Testis (tissue), 3 donors: Measurements from ENCODE around the gene MAPK1IP1L. TPM values are rescaled to one million over a fixed set of nuclear protein-coding genes. Genes with fewer than 3 reads are reported as not detected.

Source experiments
- DNase-seq: peaks from one replicate; pipeline ENCODE4 v3.0.0-alpha.2; 2019
- H3K27ac ChIP-seq, 2 donors: fragments of 200-600 bp; sonication (generic); one replicate each; pipeline ENCODE4 v1.5.1; 2019
- H3K27me3 ChIP-seq: fragments of 200-600 bp; sonication (generic); one replicate; pipeline ENCODE4 v1.5.1; 2019
- H3K36me3 ChIP-seq: fragments of 200-600 bp; sonication (generic); one replicate; pipeline ENCODE4 v1.5.1; 2017; ENCODE audit warnings: low read depth; ENCODE audit errors: missing control alignments
- H3K4me1 ChIP-seq: fragments of 200-600 bp; sonication (generic); one replicate; pipeline ENCODE4 v1.5.1; 2019
- H3K4me3 ChIP-seq, 2 donors: fragments of 200-600 bp; sonication (generic); one replicate each; pipeline ENCODE4 v1.5.1; 2017 to 2019
- H3K9me3 ChIP-seq: fragments of 200-600 bp; sonication (generic); one replicate; pipeline ENCODE4 v1.5.1; 2017
- CTCF ChIP-seq, 3 experiments: fragments of 450-650 bp in 2 of 3; fragments of 200-600 bp in 1 of 3; sonication (generic) in 1 of 3; IDR thresholded peaks; one replicate each; pipeline ENCODE4 v1.5.1; 2016 to 2019; ENCODE audit warnings: antibody characterized with exemption in 3 of 3, mild to moderate bottlenecking in 2 of 3, moderate library complexity in 1 of 3
- POLR2A ChIP-seq: fragments of 450-650 bp; IDR thresholded peaks from one replicate; pipeline ENCODE4 v1.6.1; 2017; ENCODE audit warnings: antibody characterized with exemption, mild to moderate bottlenecking, moderate library complexity
- WGBS, 2 donors: methylation state at CpG; one replicate each; pipeline ENCODE4 v1.1.5; 2018; 5-methylcytosine and 5-hydroxymethylcytosine counted together
- intact Hi-C: fragments of 100-400 bp; cut with DNase I; formaldehyde crosslinking; loops from one replicate; pipeline ENCODE4 v1.15.1; 2023; ENCODE audit warnings: low total_unique reads
- polyA plus RNA-seq: library from polyadenylated mRNA; stranded (reverse); fragments of 350-450 nt; fragmentation: Illumina TruSeq; extraction: RNeasy Lipid Tissue Mini Kit (QIAGEN cat#74804); gene quantifications from one replicate; pipeline ENCODE4 v1.2.3, GENCODE V29; 2014; ENCODE audit warnings: low read depth, low replicate concordance; ENCODE audit not compliant: insufficient read depth
- total RNA-seq, 2 donors: library from RNA; depleted of rRNA; stranded (reverse); fragments of >200 nt; gene quantifications; one replicate each; pipeline ENCODE4 v1.2.3, GENCODE V29; 2016

MAPK1IP1L gene
- total and polyA plus RNA-seq, 3 donors from 2014 or later, result 87.0 to 146 (median 105) TPM

GRCh38 chr14:55103005-55103640, 51.7 kb downstream of the MAPK1IP1L start:
- H3K4me3 ChIP-seq, result no peak overlapping the region
- H3K9me3 ChIP-seq, result no peaks in the 10 kb centered on the region
- intact Hi-C loops, result no loop called here
- TF ChIP-seq CTCF (IDR thresholded peaks at IDR 0.05) (no peak), POLR2A (no peak)
- 29 to 30% methylated on average over 7 to 13 of the region's 13 CpGs for WGBS, 2 donors
- H3K4me1 ChIP-seq, result peaks cover 55% of the 10 kb centered on the region
- H3K27me3 ChIP-seq, result no peaks in the 10 kb centered on the region
- peak overlapping the region; percentile 87 to 97 for H3K27ac ChIP-seq
- no peaks in the 10 kb centered on the region for H3K36me3 ChIP-seq
- DNase-seq, result peak; percentile 78

- peak overlapping the region; percentile 87 to 97 for H3K27ac ChIP-seq
- intact Hi-C loops, result no loop called here
- no peaks in the 10 kb centered on the region for H3K36me3 ChIP-seq
- no peak overlapping the region for H3K4me3 ChIP-seq
- WGBS, 2 donors, result 92 to 94% methylated on average over 6 of the region's 6 CpGs
- H3K9me3 ChIP-seq, result no peaks in the 10 kb centered on the region
- DNase-seq, result no peak
- TF ChIP-seq CTCF (IDR thresholded peaks at IDR 0.05) (no peak), POLR2A (no peak)
- H3K4me1 ChIP-seq, result peaks cover 59% of the 10 kb centered on the region
- H3K27me3 ChIP-seq, result no peaks in the 10 kb centered on the region
Measured at GRCh38 chr14:55103971-55104954, 52.8 kb downstream of the MAPK1IP1L start.

- H3K4me1 ChIP-seq, result peaks cover 52% of the 10 kb centered on the region
- H3K27ac ChIP-seq, result peak overlapping the region; percentile 47 to 97
Measured at GRCh38 chr14:55105991-55106390, 54.5 kb downstream of the MAPK1IP1L start.

GRCh38 chr14:55107766-55108554, 56.5 kb downstream of the MAPK1IP1L start:
- intact Hi-C loops, result no loop called here
- no peaks in the 10 kb centered on the region for H3K9me3 ChIP-seq
- peaks cover 33% of the 10 kb centered on the region for H3K4me1 ChIP-seq
- no peaks in the 10 kb centered on the region for H3K36me3 ChIP-seq
- peak; percentile 94 for DNase-seq
- no peak overlapping the region for H3K4me3 ChIP-seq
- no peaks in the 10 kb centered on the region for H3K27me3 ChIP-seq
- peak overlapping the region; percentile 91 to 97 for H3K27ac ChIP-seq
- TF ChIP-seq CTCF (IDR thresholded peaks at IDR 0.05) (no peak), POLR2A (no peak)
- 20 to 23% methylated on average over 19 of the region's 19 CpGs for WGBS, 2 donors

More at GRCh38 chr14:55105991-55106390, 54.5 kb downstream of the MAPK1IP1L start:
- no peak for DNase-seq
- Histone ChIP-seq H3K4me3 (no peak overlapping the region), H3K9me3 (no peaks in the 10 kb centered on the region), H3K36me3 (no peaks in the 10 kb centered on the region), H3K27me3 (no peaks in the 10 kb centered on the region)
- 65 to 73% methylated on average over 7 of the region's 7 CpGs for WGBS, 2 donors
- intact Hi-C loops, result no loop called here
- no peak for TF ChIP-seq CTCF (IDR thresholded peaks at IDR 0.05)
- TF ChIP-seq POLR2A, result no peak
